Astrocyte (in vitro differentiated cells and primary cell): ENCODE results near the gene PPP2R5C. TPM values are rescaled to one million over a fixed set of nuclear protein-coding genes. Genes with fewer than 3 reads are reported as not detected.
A peak's percentile ranks its signal among the peaks of the same experiment; 100 is the strongest.

Source experiments
- DNase-seq: peaks from one replicate; pipeline ENCODE4 v3.0.0-alpha.2; 2010; ENCODE audit warnings: low read depth
- FAIRE-seq: peaks from 2 replicates; lab custom pipeline; 2011; peaks lifted over from hg19 to GRCh38; lab: Jason Lieb, UNC
- H2AFZ ChIP-seq: 2 replicates; pipeline ENCODE4 v1.6.0; 2012; ENCODE audit warnings: low read depth, low read length, inconsistent platforms
- H3K27ac ChIP-seq: 2 replicates; pipeline ENCODE4 v1.5.1; 2011; ENCODE audit warnings: low read depth, low read length, inconsistent platforms
- H3K27me3 ChIP-seq: 2 replicates; pipeline ENCODE4 v1.6.0; 2011; ENCODE audit warnings: low read length, inconsistent platforms; ENCODE audit not compliant: insufficient read depth
- H3K36me3 ChIP-seq: 2 replicates; pipeline ENCODE4 v1.5.1; 2011; ENCODE audit warnings: low read length, inconsistent platforms; ENCODE audit not compliant: insufficient read depth
- H3K4me1 ChIP-seq: 2 replicates; pipeline ENCODE4 v1.5.1; 2011; ENCODE audit warnings: low read length, inconsistent platforms; ENCODE audit not compliant: insufficient read depth
- H3K4me2 ChIP-seq: 2 replicates; pipeline ENCODE4 v1.6.0; 2012; ENCODE audit warnings: low read length, inconsistent platforms
- H3K4me3 ChIP-seq: 2 replicates; pipeline ENCODE4 v1.5.1; 2011; ENCODE audit warnings: low read depth, mild to moderate bottlenecking, low read length, inconsistent platforms; ENCODE audit not compliant: insufficient read depth
- H3K79me2 ChIP-seq: 2 replicates; pipeline ENCODE4 v1.6.0; 2012; ENCODE audit warnings: mild to moderate bottlenecking, low read length, inconsistent platforms; ENCODE audit not compliant: insufficient read depth
- H3K9ac ChIP-seq: 2 replicates; pipeline ENCODE4 v1.6.0; 2012; ENCODE audit warnings: mild to moderate bottlenecking, low read length, inconsistent platforms
- H3K9me3 ChIP-seq: 2 replicates; pipeline ENCODE4 v1.5.1; 2012; ENCODE audit warnings: low read depth, mild to moderate bottlenecking, low read length, inconsistent platforms; ENCODE audit not compliant: insufficient read depth
- H4K20me1 ChIP-seq: 2 replicates; pipeline ENCODE4 v1.6.0; 2012; ENCODE audit warnings: low read length, inconsistent platforms; ENCODE audit not compliant: insufficient read depth
- H3K27ac Mint-ChIP-seq: one replicate; pipeline ENCODE4 v1.8.0; 2021; ENCODE audit warnings: mild to moderate bottlenecking, mixed read lengths; ENCODE audit not compliant: unreplicated experiment
- H3K27me3 Mint-ChIP-seq: one replicate; pipeline ENCODE4 v1.8.0; 2021; ENCODE audit warnings: low read depth, mixed read lengths; ENCODE audit not compliant: unreplicated experiment
- H3K36me3 Mint-ChIP-seq: one replicate; pipeline ENCODE4 v1.8.0; 2021; ENCODE audit warnings: low read depth, mixed read lengths; ENCODE audit not compliant: unreplicated experiment
- H3K4me1 Mint-ChIP-seq: one replicate; pipeline ENCODE4 v1.8.0; 2021; ENCODE audit warnings: low read depth, mixed read lengths; ENCODE audit not compliant: unreplicated experiment
- H3K4me3 Mint-ChIP-seq: one replicate; pipeline ENCODE4 v1.8.0; 2021; ENCODE audit warnings: mild to moderate bottlenecking, moderate library complexity, mixed read lengths; ENCODE audit not compliant: unreplicated experiment
- H3K9me3 Mint-ChIP-seq: one replicate; pipeline ENCODE4 v1.8.0; 2021; ENCODE audit warnings: mild to moderate bottlenecking, mixed read lengths; ENCODE audit not compliant: unreplicated experiment
- EZH2 ChIP-seq: IDR thresholded peaks from 2 replicates; pipeline ENCODE4 v1.6.1; 2012; ENCODE audit warnings: mild to moderate bottlenecking, low read length, inconsistent platforms; ENCODE audit not compliant: insufficient read depth
- total RNA-seq: library from RNA; stranded (reverse); gene quantifications from 2 replicates; pipeline ENCODE4 v1.2.1, GENCODE V29; 2021
- TF ChIP-seq, protein P1 (sequence below): IDR thresholded peaks from 2 replicates; pipeline ENCODE4 v1.5.1; 2011; ENCODE audit warnings: low read depth, mild to moderate bottlenecking, inconsistent platforms, low read length, moderate library complexity; ENCODE audit not compliant: insufficient read depth

PPP2R5C gene
- total RNA-seq, 1 donor from 2014 or later = 102 TPM

DNA sequence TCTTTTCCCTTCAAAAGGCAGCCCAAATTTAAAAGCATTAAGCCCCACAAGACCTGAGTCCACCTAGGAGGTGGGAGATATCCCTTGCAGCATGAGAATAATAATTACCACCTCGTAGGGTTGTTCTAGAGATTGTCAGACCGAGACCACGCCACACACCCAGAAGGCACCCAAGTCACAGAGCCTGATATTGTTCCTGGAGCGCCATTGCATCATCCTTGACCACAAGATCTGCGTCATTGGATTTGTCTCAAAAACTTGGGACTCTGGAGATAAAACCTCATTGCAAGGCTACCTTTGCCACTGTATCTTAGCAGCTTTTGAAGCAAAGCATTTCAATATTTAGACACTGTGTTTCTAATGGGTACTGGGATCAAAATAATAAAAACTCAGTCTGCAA is 29.4 kb upstream of the PPP2R5C start:
- peaks cover 2% of the 10 kb centered on the region for H3K36me3 Mint-ChIP-seq
- Histone ChIP-seq H2AFZ (no peak overlapping the region), H3K4me1 (peaks cover 13% of the 10 kb centered on the region), H3K9me3 (peaks cover 2% of the 10 kb centered on the region), H3K9ac (no peak overlapping the region), H3K27ac (no peak overlapping the region), H3K4me3 (no peak overlapping the region), H3K4me2 (peak overlapping the region; percentile 73), H3K36me3 (no peaks in the 10 kb centered on the region), H3K27me3 (no peaks in the 10 kb centered on the region), H4K20me1 (no peaks in the 10 kb centered on the region), H3K79me2 (no peaks in the 10 kb centered on the region)
- H3K9me3 Mint-ChIP-seq = peaks cover 3% of the 10 kb centered on the region
- H3K4me3 Mint-ChIP-seq = no peak overlapping the region
- H3K27me3 Mint-ChIP-seq = peaks cover 6% of the 10 kb centered on the region
- no peak for FAIRE-seq
- DNase-seq = no peak
- peak overlapping the region; percentile 5 for H3K27ac Mint-ChIP-seq
- TF ChIP-seq EZH2 = no peak
- TF ChIP-seq, protein P1, sequence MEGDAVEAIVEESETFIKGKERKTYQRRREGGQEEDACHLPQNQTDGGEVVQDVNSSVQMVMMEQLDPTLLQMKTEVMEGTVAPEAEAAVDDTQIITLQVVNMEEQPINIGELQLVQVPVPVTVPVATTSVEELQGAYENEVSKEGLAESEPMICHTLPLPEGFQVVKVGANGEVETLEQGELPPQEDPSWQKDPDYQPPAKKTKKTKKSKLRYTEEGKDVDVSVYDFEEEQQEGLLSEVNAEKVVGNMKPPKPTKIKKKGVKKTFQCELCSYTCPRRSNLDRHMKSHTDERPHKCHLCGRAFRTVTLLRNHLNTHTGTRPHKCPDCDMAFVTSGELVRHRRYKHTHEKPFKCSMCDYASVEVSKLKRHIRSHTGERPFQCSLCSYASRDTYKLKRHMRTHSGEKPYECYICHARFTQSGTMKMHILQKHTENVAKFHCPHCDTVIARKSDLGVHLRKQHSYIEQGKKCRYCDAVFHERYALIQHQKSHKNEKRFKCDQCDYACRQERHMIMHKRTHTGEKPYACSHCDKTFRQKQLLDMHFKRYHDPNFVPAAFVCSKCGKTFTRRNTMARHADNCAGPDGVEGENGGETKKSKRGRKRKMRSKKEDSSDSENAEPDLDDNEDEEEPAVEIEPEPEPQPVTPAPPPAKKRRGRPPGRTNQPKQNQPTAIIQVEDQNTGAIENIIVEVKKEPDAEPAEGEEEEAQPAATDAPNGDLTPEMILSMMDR = no peak
- peaks cover 9% of the 10 kb centered on the region for H3K4me1 Mint-ChIP-seq

DNA sequence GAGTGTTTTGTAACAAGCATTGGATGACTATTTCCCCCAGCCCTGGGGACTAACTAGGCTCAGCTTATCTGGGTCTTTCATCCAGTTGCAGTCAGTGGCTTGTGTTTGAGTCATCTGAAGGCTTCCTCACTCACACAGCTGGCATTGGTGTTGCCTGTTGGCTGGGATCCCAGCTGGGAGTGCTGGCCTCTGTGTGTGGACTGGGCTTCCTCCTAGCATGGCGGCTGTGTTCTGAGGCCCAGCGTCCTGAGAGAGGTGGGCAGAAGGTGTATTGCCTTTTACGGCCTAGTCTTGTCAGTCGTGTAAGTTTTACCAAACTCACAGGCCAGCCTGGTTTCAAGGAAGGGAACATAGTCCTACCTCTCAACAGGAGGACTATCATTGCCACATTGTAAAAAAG is 28.3 kb upstream of the PPP2R5C start:
- Mint-ChIP-seq H3K36me3 (peaks cover 1% of the 10 kb centered on the region), H3K4me3 (no peak overlapping the region), H3K27ac (no peak overlapping the region), H3K9me3 (peaks cover 4% of the 10 kb centered on the region), H3K27me3 (peaks cover 11% of the 10 kb centered on the region), H3K4me1 (peaks cover 9% of the 10 kb centered on the region)
- H3K9me3 ChIP-seq = peaks cover 5% of the 10 kb centered on the region
- no peaks in the 10 kb centered on the region for H3K36me3 ChIP-seq
- TF ChIP-seq, protein P1 = no peak
- TF ChIP-seq EZH2 = no peak
- H3K4me2 ChIP-seq = no peak overlapping the region
- FAIRE-seq = no peak
- no peak overlapping the region for H3K27ac ChIP-seq
- no peaks in the 10 kb centered on the region for H4K20me1 ChIP-seq
- H3K79me2 ChIP-seq = no peaks in the 10 kb centered on the region
- H3K27me3 ChIP-seq = no peaks in the 10 kb centered on the region
- H3K4me1 ChIP-seq = peaks cover 13% of the 10 kb centered on the region
- peak; percentile 43 for DNase-seq
- H2AFZ ChIP-seq = no peak overlapping the region
- H3K9ac ChIP-seq = no peak overlapping the region
- no peak overlapping the region for H3K4me3 ChIP-seq

DNA sequence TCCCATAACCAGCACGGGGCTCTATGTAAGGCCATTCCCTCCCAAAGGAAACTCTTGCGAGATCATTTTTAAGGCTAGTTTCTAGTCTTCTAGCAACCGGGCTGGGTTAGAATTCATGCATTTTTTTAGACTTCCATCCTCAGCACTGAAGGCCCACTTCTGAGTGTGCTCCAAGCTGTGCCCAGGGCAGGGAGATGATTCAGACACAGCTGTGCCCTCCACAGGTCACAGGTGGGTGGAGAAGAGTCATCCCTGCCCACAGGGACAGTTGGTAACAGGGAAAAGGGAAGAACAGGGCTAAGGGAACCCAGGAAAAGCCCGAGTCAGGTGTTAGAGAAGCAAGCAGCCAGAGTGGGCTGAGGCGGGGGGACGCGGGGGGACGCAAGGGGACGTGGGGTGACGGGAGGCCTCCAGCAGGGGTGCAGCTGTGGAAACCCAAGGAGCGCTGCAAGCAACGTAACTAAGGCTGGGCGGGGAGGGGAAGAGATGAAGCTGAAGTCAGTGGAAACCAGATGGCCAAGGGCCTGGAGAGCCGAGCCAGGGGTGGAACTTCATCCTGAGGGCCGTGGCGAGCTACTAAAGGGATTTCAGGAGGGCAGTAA is 27.2 kb upstream of the PPP2R5C start:
- no peak for FAIRE-seq
- H3K27me3 ChIP-seq = no peaks in the 10 kb centered on the region
- H3K9ac ChIP-seq = no peak overlapping the region
- TF ChIP-seq, protein P1 = no peak
- TF ChIP-seq EZH2 = no peak
- H2AFZ ChIP-seq = no peak overlapping the region
- H3K4me2 ChIP-seq = no peak overlapping the region
- peaks cover 3% of the 10 kb centered on the region for H3K36me3 Mint-ChIP-seq
- peaks cover 9% of the 10 kb centered on the region for H3K4me1 Mint-ChIP-seq
- H3K27ac ChIP-seq = no peak overlapping the region
- peaks cover 13% of the 10 kb centered on the region for H3K27me3 Mint-ChIP-seq
- peaks cover 13% of the 10 kb centered on the region for H3K4me1 ChIP-seq
- no peak overlapping the region for H3K4me3 Mint-ChIP-seq
- peaks cover 8% of the 10 kb centered on the region for H3K9me3 Mint-ChIP-seq
- DNase-seq = no peak
- no peak overlapping the region for H3K27ac Mint-ChIP-seq
- H3K79me2 ChIP-seq = no peaks in the 10 kb centered on the region
- H3K9me3 ChIP-seq = peaks cover 5% of the 10 kb centered on the region
- no peak overlapping the region for H3K4me3 ChIP-seq
- no peaks in the 10 kb centered on the region for H3K36me3 ChIP-seq
- no peaks in the 10 kb centered on the region for H4K20me1 ChIP-seq
